Liver (tissue), 9 donors: ENCODE results near the gene ANKDD1A. TPM values are rescaled to one million over a fixed set of nuclear protein-coding genes. Genes with fewer than 3 reads are reported as not detected.

ENCODE experiments used
- DNase-seq: peaks from one replicate; pipeline ENCODE4 v3.0.0-alpha.2; 2017; ENCODE audit warnings: low spot score
- H3K27ac ChIP-seq, 2 donors: one replicate each; pipeline ENCODE4 v1.7.0; 2013; ENCODE audit warnings: inconsistent platforms in 2 of 2, low read length in 2 of 2, control low read depth in 1 of 2, low read depth in 1 of 2, mild to moderate bottlenecking in 1 of 2
- H3K27me3 ChIP-seq, 4 donors: one replicate each; pipeline versions ENCODE4 v1.6.1 to v1.7.0; 2013; ENCODE audit warnings: low read length in 3 of 4, inconsistent platforms in 1 of 4, mild to moderate bottlenecking in 1 of 4, moderate library complexity in 1 of 4; ENCODE audit not compliant: control insufficient read depth in 4 of 4, insufficient read depth in 4 of 4
- H3K36me3 ChIP-seq, 4 donors: one replicate each; pipeline versions ENCODE4 v1.6.1 to v1.7.0; 2013; ENCODE audit warnings: low read length in 3 of 4, mild to moderate bottlenecking in 3 of 4, low read depth in 1 of 4, moderate library complexity in 1 of 4; ENCODE audit not compliant: control insufficient read depth in 4 of 4, insufficient read depth in 3 of 4
- H3K4me1 ChIP-seq, 4 donors: one replicate each; pipeline versions ENCODE4 v1.6.1 to v1.7.0; 2013; ENCODE audit warnings: low read length in 3 of 4, mild to moderate bottlenecking in 3 of 4, moderate library complexity in 1 of 4; ENCODE audit not compliant: control insufficient read depth in 4 of 4, insufficient read depth in 4 of 4
- H3K4me3 ChIP-seq, 3 donors: one replicate each; pipeline versions ENCODE4 v1.6.1 to v1.7.0; 2013; ENCODE audit warnings: low read length in 3 of 3, control low read depth in 1 of 3, low read depth in 1 of 3, mild to moderate bottlenecking in 1 of 3
- H3K9ac ChIP-seq, 2 donors: one replicate each; pipeline ENCODE4 v1.7.0; 2013; ENCODE audit warnings: low read length in 2 of 2, mild to moderate bottlenecking in 2 of 2, moderate library complexity in 2 of 2, control low read depth in 1 of 2, low read depth in 1 of 2
- H3K9me3 ChIP-seq, 4 donors: one replicate each; pipeline versions ENCODE4 v1.6.1 to v1.7.0; 2013; ENCODE audit warnings: low read length in 3 of 4; ENCODE audit not compliant: control insufficient read depth in 4 of 4
- CTCF ChIP-seq: fragments of 150-350 bp; IDR thresholded peaks from 2 replicates; pipeline ENCODE4 v1.5.1; 2017; ENCODE audit warnings: improper control_type of control experiment, low read depth, low read length; ENCODE audit not compliant: missing input control
- EGR1 ChIP-seq, 2 donors: IDR thresholded peaks; 2 replicates each; pipeline ENCODE4 v1.6.1; 2016 to 2018; ENCODE audit warnings: antibody characterized with exemption in 2 of 2, low read depth in 2 of 2
- FOXA1 ChIP-seq: IDR thresholded peaks from 2 replicates; pipeline ENCODE4 v1.6.1; 2016; ENCODE audit warnings: antibody characterized with exemption
- FOXA2 ChIP-seq: IDR thresholded peaks from 2 replicates; pipeline ENCODE4 v1.6.1; 2016; ENCODE audit warnings: antibody characterized with exemption
- GABPA ChIP-seq, 2 donors: IDR thresholded peaks in 1 of 2; conservative IDR thresholded peaks in 1 of 2; 2 replicates each; pipeline ENCODE4 v1.6.1; 2016; ENCODE audit warnings: antibody characterized with exemption in 2 of 2, mild to moderate bottlenecking in 1 of 2, moderate library complexity in 1 of 2
- HNF4A ChIP-seq, 2 donors: conservative IDR thresholded peaks; 2 replicates each; pipeline ENCODE4 v1.6.1; 2016; ENCODE audit warnings: antibody characterized with exemption in 2 of 2, mild to moderate bottlenecking in 2 of 2
- HNF4G ChIP-seq: IDR thresholded peaks from 2 replicates; pipeline ENCODE4 v1.6.1; 2016; ENCODE audit warnings: antibody characterized with exemption
- JUND ChIP-seq, 2 donors: IDR thresholded peaks; 2 replicates each; pipeline ENCODE4 v1.6.1; 2016; ENCODE audit warnings: antibody characterized with exemption in 2 of 2
- MAX ChIP-seq: IDR thresholded peaks from 2 replicates; pipeline ENCODE4 v1.6.1; 2016; ENCODE audit warnings: antibody characterized with exemption
- NR2F2 ChIP-seq: IDR thresholded peaks from 2 replicates; pipeline ENCODE4 v1.6.1; 2016; ENCODE audit warnings: antibody characterized with exemption
- RAD21 ChIP-seq, 2 donors: IDR thresholded peaks; 2 replicates each; pipeline ENCODE4 v1.6.1; 2016; ENCODE audit warnings: antibody characterized with exemption in 2 of 2, mild to moderate bottlenecking in 2 of 2
- REST ChIP-seq: IDR thresholded peaks from 2 replicates; pipeline ENCODE4 v1.6.1; 2016; ENCODE audit warnings: antibody characterized with exemption, mild to moderate bottlenecking
- RXRA ChIP-seq, 2 donors: IDR thresholded peaks; 2 replicates each; pipeline ENCODE4 v1.6.1; 2017 to 2018; ENCODE audit warnings: antibody characterized with exemption in 2 of 2, mild to moderate bottlenecking in 1 of 2
- SP1 ChIP-seq: IDR thresholded peaks from 2 replicates; pipeline ENCODE4 v1.6.1; 2018; ENCODE audit warnings: antibody characterized with exemption, mild to moderate bottlenecking
- TAF1 ChIP-seq: conservative IDR thresholded peaks from 2 replicates; pipeline ENCODE4 v1.6.1; 2016; ENCODE audit warnings: antibody characterized with exemption, mild to moderate bottlenecking
- YY1 ChIP-seq: IDR thresholded peaks from 2 replicates; pipeline ENCODE4 v1.6.1; 2016; ENCODE audit warnings: antibody characterized with exemption, mild to moderate bottlenecking
- WGBS: extraction: QIAGEN DNeasy Blood & Tissue Kit; methylation state at CpG from one replicate; pipeline ENCODE4 v1.1.7; 2013; 5-methylcytosine and 5-hydroxymethylcytosine counted together
- polyA plus RNA-seq, 2 donors: library from polyadenylated mRNA; stranded (reverse) in 1 of 2; unstranded in 1 of 2; fragments of 200-250 nt in 1 of 2; fragments of >200 nt in 1 of 2; fragmentation: Nextera tagmentation in 1 of 2; extraction: Ambion mirVana in 1 of 2; gene quantifications; one replicate each; pipeline versions ENCODE4 v1.2.1 to v1.2.3, GENCODE V29; 2013 to 2015
- total RNA-seq, 2 donors: library from RNA; depleted of rRNA; stranded (reverse); fragments of >200 nt; gene quantifications; one replicate each; pipeline ENCODE4 v1.2.3, GENCODE V29; 2014
- TF ChIP-seq, protein P1 (sequence below): IDR thresholded peaks from 2 replicates; pipeline ENCODE4 v1.6.1; 2016; ENCODE audit warnings: antibody characterized with exemption
- donor health status: healthy.
- donor health status: healthy.
- donor health status: healthy.
- donor health status: healthy.
- donor health status: healthy.

The ANKDD1A gene
- total and polyA plus RNA-seq, 4 donors = 0.32 to 1.0 (median 0.59) TPM

GRCh38 chr15:64930019-64930652 is 18.4 kb downstream of the ANKDD1A start:
- Histone ChIP-seq H3K36me3 (no peaks in the 10 kb centered on the region), H3K4me3 (no peak overlapping the region), H3K9ac (no peak overlapping the region), H3K9me3 (no peaks in the 10 kb centered on the region), H3K4me1 (no peaks in the 10 kb centered on the region), H3K27ac (no peak overlapping the region), H3K27me3 (no peaks in the 10 kb centered on the region)
- no peak for DNase-seq
- no peak for TF ChIP-seq JUND (IDR thresholded peaks at IDR 0.05)
- no peak for TF ChIP-seq SP1
- TF ChIP-seq YY1 = no peak
- TF ChIP-seq NR2F2 = no peak
- TF ChIP-seq RAD21 (IDR thresholded peaks at IDR 0.05) = no peak
- no peak for TF ChIP-seq TAF1
- WGBS = 96% methylated on average over 10 of the region's 10 CpGs

- no peaks in the 10 kb centered on the region for H3K4me1 ChIP-seq
- H3K36me3 ChIP-seq = no peaks in the 10 kb centered on the region
- H3K27me3 ChIP-seq = no peaks in the 10 kb centered on the region
- H3K27ac ChIP-seq = no peak overlapping the region
- TF ChIP-seq EGR1 (IDR thresholded peaks at IDR 0.05; ENCODE audit: low read depth in 2 of 2) (no peak), FOXA1 (no peak), FOXA2 (no peak), HNF4G (no peak), TAF1 (no peak), GABPA (IDR thresholded peaks at IDR 0.05 in 1 of 2, conservative IDR thresholded peaks at IDR 0.05 in 1 of 2) (no peak)
- 79% methylated on average over 11 of the region's 11 CpGs for WGBS
- no peak overlapping the region for H3K9ac ChIP-seq
- H3K4me3 ChIP-seq = no peak overlapping the region
- H3K9me3 ChIP-seq = no peaks in the 10 kb centered on the region
- DNase-seq = peak; percentile 31
Measured at GRCh38 chr15:64930778-64931371, 19.2 kb downstream of the ANKDD1A start.

DNA sequence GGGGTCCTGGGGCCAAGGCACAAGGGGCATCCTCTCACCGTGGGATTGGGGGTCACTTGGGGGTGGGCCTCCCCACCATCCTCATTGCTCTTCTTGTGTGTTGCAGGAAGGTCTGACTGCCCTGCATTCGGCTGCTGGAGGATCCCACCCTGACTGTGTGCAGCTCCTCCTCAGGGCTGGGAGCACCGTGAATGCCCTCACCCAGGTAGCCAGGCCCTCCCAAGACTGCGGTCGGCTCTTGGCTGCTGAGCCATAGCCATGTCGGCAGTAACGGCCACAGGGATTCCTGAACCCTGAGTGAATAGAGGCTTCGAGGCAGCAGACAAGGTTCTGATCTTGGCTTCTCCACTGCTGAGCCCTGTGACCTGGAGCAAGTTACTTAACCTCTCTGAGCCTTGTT is 19.7 kb downstream of the ANKDD1A start:
- TF ChIP-seq, protein P1, sequence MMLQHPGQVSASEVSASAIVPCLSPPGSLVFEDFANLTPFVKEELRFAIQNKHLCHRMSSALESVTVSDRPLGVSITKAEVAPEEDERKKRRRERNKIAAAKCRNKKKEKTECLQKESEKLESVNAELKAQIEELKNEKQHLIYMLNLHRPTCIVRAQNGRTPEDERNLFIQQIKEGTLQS = no peak
- TF ChIP-seq MAX = no peak
- TF ChIP-seq RAD21 (IDR thresholded peaks at IDR 0.05) = no peak
- TF ChIP-seq HNF4A (conservative IDR thresholded peaks at IDR 0.05) = no peak
- no peak for TF ChIP-seq HNF4G
- no peak for TF ChIP-seq TAF1
- no peak for TF ChIP-seq JUND (IDR thresholded peaks at IDR 0.05)
- no peak for TF ChIP-seq FOXA1
- TF ChIP-seq CTCF = no peak
- TF ChIP-seq REST = no peak
- no peak for TF ChIP-seq YY1
- no peak for TF ChIP-seq EGR1 (IDR thresholded peaks at IDR 0.05; ENCODE audit: low read depth in 2 of 2)
- no peak for TF ChIP-seq RXRA (IDR thresholded peaks at IDR 0.05)
- no peak for TF ChIP-seq FOXA2
- WGBS = 90% methylated on average over 8 of the region's 8 CpGs
- peak; percentile 9 for DNase-seq
- Histone ChIP-seq H3K4me3 (no peak overlapping the region), H3K4me1 (peaks cover 0 to under 1% (median 0%) of the 10 kb centered on the region in 4 donors), H3K36me3 (no peaks in the 10 kb centered on the region), H3K9ac (no peak overlapping the region), H3K27me3 (no peaks in the 10 kb centered on the region), H3K27ac (no peak overlapping the region), H3K9me3 (no peaks in the 10 kb centered on the region)
